HL-60 (cell line): Measurements from ENCODE around the gene SH3BP5.

Source experiments
- DNase-seq, 2 experiments: peaks; one replicate each; pipeline ENCODE4 v3.0.0-alpha.2; 2010 to 2020; ENCODE audit warnings: low read depth in 1 of 2, low spot score in 1 of 2
- H3K27ac ChIP-seq: fragments of 250-450 bp; sonication (Bioruptor Pico); replicated peaks from 2 replicates; pipeline ENCODE4 v1.5.1; 2020; ENCODE audit warnings: mild to moderate bottlenecking, moderate library complexity
- H3K27me3 ChIP-seq: fragments of 250-450 bp; sonication (Bioruptor Pico); 2 replicates; pipeline ENCODE4 v1.5.1; 2021; ENCODE audit warnings: mild to moderate bottlenecking, moderate library complexity; ENCODE audit not compliant: insufficient read depth, poor library complexity, severe bottlenecking
- H3K4me3 ChIP-seq: replicated peaks from 2 replicates; pipeline ENCODE4 v1.5.1; 2011; ENCODE audit warnings: mild to moderate bottlenecking, control low read depth, low read length; ENCODE audit not compliant: insufficient read depth
- GABPA ChIP-seq: IDR thresholded peaks from 2 replicates; pipeline ENCODE4 v1.6.1; 2012; ENCODE audit warnings: low read depth
- POLR2AphosphoS5 ChIP-seq: IDR thresholded peaks from 2 replicates; pipeline ENCODE4 v1.6.1; 2012; ENCODE audit warnings: low read depth
- REST ChIP-seq: IDR thresholded peaks from 2 replicates; pipeline ENCODE4 v1.6.1; 2012; ENCODE audit warnings: low read depth; ENCODE audit not compliant: insufficient replicate concordance
- SPI1 ChIP-seq: IDR thresholded peaks from 2 replicates; pipeline ENCODE4 v1.6.1; 2012; ENCODE audit warnings: low read depth, mild to moderate bottlenecking, borderline replicate concordance
- TF ChIP-seq, protein P1 (sequence below): IDR thresholded peaks from one replicate; pipeline ENCODE4 v1.5.1; 2011; ENCODE audit warnings: low read length, control low read depth, inconsistent platforms; ENCODE audit not compliant: insufficient read depth

SH3BP5 gene

GRCh38 chr3:15303728-15304127, 28.7 kb downstream of the SH3BP5 start:
- no peak overlapping the region for H3K4me3 ChIP-seq
- H3K27ac ChIP-seq, result no peak overlapping the region
- no peaks in the 10 kb centered on the region for H3K27me3 ChIP-seq
- DNase-seq, result no peak
- TF ChIP-seq SPI1, result no peak
- no peak for TF ChIP-seq GABPA
- no peak for TF ChIP-seq POLR2AphosphoS5
- no peak for TF ChIP-seq REST

- DNase-seq, result no peak
- Histone ChIP-seq H3K27ac (no peak overlapping the region), H3K27me3 (no peaks in the 10 kb centered on the region), H3K4me3 (no peak overlapping the region)
- TF ChIP-seq POLR2AphosphoS5 (no peak), REST (no peak), SPI1 (no peak), GABPA (no peak)
- TF ChIP-seq, protein P1, sequence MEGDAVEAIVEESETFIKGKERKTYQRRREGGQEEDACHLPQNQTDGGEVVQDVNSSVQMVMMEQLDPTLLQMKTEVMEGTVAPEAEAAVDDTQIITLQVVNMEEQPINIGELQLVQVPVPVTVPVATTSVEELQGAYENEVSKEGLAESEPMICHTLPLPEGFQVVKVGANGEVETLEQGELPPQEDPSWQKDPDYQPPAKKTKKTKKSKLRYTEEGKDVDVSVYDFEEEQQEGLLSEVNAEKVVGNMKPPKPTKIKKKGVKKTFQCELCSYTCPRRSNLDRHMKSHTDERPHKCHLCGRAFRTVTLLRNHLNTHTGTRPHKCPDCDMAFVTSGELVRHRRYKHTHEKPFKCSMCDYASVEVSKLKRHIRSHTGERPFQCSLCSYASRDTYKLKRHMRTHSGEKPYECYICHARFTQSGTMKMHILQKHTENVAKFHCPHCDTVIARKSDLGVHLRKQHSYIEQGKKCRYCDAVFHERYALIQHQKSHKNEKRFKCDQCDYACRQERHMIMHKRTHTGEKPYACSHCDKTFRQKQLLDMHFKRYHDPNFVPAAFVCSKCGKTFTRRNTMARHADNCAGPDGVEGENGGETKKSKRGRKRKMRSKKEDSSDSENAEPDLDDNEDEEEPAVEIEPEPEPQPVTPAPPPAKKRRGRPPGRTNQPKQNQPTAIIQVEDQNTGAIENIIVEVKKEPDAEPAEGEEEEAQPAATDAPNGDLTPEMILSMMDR, result no peak
Observed at GRCh38 chr3:15303216-15303615, 29.2 kb downstream of the SH3BP5 start.

- no peak overlapping the region for H3K27ac ChIP-seq
- no peak overlapping the region for H3K4me3 ChIP-seq
- TF ChIP-seq, protein P1, result no peak
- TF ChIP-seq GABPA, result no peak
- no peak for TF ChIP-seq SPI1
- TF ChIP-seq REST, result no peak
- TF ChIP-seq POLR2AphosphoS5, result no peak
- H3K27me3 ChIP-seq, result no peaks in the 10 kb centered on the region
- no peak for DNase-seq
Observed at GRCh38 chr3:15301761-15302160, 30.6 kb downstream of the SH3BP5 start.
